ENCODE results near the gene TNIK. TPM values are rescaled to one million over a fixed set of nuclear protein-coding genes. Genes with fewer than 3 reads are reported as not detected.

The TNIK gene
- total and polyA plus RNA-seq, 2 of the 4 experiments (the other 2 are of a cell fraction) = 3.4 to 6.3 TPM

DNA sequence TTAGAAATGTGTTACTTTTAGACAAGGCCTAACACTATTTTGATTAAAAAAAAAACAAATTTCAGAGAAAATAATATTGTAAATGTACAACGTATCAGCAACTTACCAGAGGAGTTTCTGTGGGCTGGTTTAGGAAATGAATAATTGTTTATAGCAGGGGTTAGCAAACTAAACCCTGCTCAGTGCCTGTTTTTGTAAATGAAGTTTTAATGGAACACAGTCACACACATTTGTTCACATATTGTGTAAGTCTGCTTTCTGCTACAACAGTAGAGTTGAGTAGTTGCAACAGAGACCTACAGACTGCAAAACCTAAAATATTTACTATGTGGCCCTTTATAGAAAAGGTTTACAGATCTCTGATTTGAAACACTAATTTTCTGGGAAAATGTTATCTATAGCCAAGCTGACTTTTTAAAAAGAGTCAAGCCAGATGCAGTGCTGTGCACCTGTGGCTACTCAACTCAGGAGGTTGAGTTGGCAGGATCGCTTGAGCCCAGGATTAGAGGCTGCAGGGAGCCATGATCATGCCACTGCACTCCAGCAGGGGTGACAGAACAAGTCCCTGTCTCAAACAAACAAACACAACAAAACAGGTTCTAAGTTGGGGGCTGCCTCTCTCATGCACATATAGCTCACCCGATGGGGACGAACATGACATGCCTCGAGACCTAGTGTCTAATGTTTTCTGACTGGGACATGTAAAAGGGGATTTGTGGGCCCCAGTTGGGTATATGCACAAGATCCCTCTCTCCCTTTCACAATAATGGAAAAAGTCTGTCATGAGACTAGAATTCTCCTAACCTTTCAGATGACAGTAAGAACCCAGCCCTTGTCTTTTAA is 182.5 kb downstream of the TNIK start:
- peak; percentile 61 for ATAC-seq (ENCODE audit: low read depth)
- Histone ChIP-seq H3K36me3 (ENCODE audit: control insufficient read depth, insufficient read depth, low read length) (no peaks in the 10 kb centered on the region), H4K5ac (ENCODE audit: low read depth, low read length) (no peak overlapping the region), H2AFZ (replicated peaks; ENCODE audit: low read length, poor library complexity) (no peak overlapping the region), H2BK5ac (ENCODE audit: low read depth, low read length, poor library complexity, severe bottlenecking) (no peak overlapping the region), H3K9ac (ENCODE audit: low read depth, low read length) (no peak overlapping the region), H3K9me3 (ENCODE audit: control insufficient read depth, insufficient read depth, low read length) (no peaks in the 10 kb centered on the region), H3K23ac (ENCODE audit: low read depth, low read length) (no peak overlapping the region), H3K27me3 (ENCODE audit: control insufficient read depth, insufficient read depth, low read length) (no peaks in the 10 kb centered on the region; the same call in 1 of the 2 replicates), H3K4ac (ENCODE audit: low read depth, low read length) (no peak overlapping the region), H3K18ac (ENCODE audit: low read depth, low read length) (no peak overlapping the region), H4K20me1 (ENCODE audit: insufficient read depth, low read length) (no peaks in the 10 kb centered on the region; the same call in 1 of the 2 replicates), H3K14ac (replicated peaks; ENCODE audit: low read depth, low read length) (0 out of 2 replicates have a peak overlapping the region, but pooled peaks have one; percentile 19), H3K27ac (ENCODE audit: insufficient read depth, low read length) (no peak overlapping the region; the same call in 1 of the 2 replicates), H2BK120ac (ENCODE audit: low read depth, low read length) (no peak overlapping the region; the same call in 1 of the 2 replicates), H3K79me1 (ENCODE audit: low read depth in 1 of 2, low read length in 2 of 2) (no peaks in the 10 kb centered on the region), H3K56ac (ENCODE audit: extremely low read depth, insufficient read depth, low read length) (no peak overlapping the region), H4K91ac (ENCODE audit: insufficient read depth, low read depth, low read length) (no peak overlapping the region), H2AK5ac (ENCODE audit: low read depth, low read length) (no peak overlapping the region), H2BK15ac (ENCODE audit: low read depth, low read length) (no peak overlapping the region), H4K8ac (ENCODE audit: low read depth in 2 of 2, low read length in 2 of 2) (no peak overlapping the region), H2BK20ac (ENCODE audit: low read depth, low read length) (no peak overlapping the region), H2AK9ac (replicated peaks; ENCODE audit: low read depth, low read length, poor library complexity) (no peak overlapping the region), H3K4me3 (ENCODE audit: insufficient read depth, low read depth, low read length) (no peak overlapping the region), H3K9me1 (ENCODE audit: insufficient read depth, low read length) (no peaks in the 10 kb centered on the region; the same call in 1 of the 2 replicates), H3K4me2 (ENCODE audit: low read depth, low read length) (peak overlapping the region; percentile 53; the same call in 1 of the 2 replicates), H3K4me1 (ENCODE audit: control insufficient read depth, insufficient read depth, low read length) (peaks cover 3% of the 10 kb centered on the region; the same call in 1 of the 2 replicates)
- intact Hi-C loops (cut with micrococcal nuclease) = no loop called here
- POLR2A ChIA-PET (ENCODE audit: unreplicated experiment) = no interaction called here
- TF ChIP-seq CEBPB (IDR thresholded peaks at IDR 0.05; ENCODE audit: low read depth, low read length) (0 out of 2 replicates have a peak, but pooled peaks have one; percentile 30), NFE2L2 (IDR thresholded peaks at IDR 0.05; ENCODE audit: low read depth, low read length) (no peak)
- dilution Hi-C loops (cut with HindIII; ENCODE audit: low sequenced_read_pairs, unreplicated experiment) = no loop called here
- in situ Hi-C loops (cut with MboI; ENCODE audit: low sequenced_read_pairs) = no loop called here
- WGBS, 2 experiments (ENCODE audit: extremely low coverage in 2 of 2, insufficient read length in 1 of 2) = no CpG with 5 or more reads among the region's 5 CpGs
- CTCF ChIA-PET = no interaction called here
- BruUV-seq (replicated peaks) = no TSS peak
- DNase-seq = peak; percentile 52

Data from IMR-90 (cell line).